ENCODE measurements around the gene UMAD1. TPM values are rescaled to one million over a fixed set of nuclear protein-coding genes. Genes with fewer than 3 reads are reported as not detected.

Gene UMAD1
- total RNA-seq, 1 donor from 2014 or later, result 21.6 TPM

DNA sequence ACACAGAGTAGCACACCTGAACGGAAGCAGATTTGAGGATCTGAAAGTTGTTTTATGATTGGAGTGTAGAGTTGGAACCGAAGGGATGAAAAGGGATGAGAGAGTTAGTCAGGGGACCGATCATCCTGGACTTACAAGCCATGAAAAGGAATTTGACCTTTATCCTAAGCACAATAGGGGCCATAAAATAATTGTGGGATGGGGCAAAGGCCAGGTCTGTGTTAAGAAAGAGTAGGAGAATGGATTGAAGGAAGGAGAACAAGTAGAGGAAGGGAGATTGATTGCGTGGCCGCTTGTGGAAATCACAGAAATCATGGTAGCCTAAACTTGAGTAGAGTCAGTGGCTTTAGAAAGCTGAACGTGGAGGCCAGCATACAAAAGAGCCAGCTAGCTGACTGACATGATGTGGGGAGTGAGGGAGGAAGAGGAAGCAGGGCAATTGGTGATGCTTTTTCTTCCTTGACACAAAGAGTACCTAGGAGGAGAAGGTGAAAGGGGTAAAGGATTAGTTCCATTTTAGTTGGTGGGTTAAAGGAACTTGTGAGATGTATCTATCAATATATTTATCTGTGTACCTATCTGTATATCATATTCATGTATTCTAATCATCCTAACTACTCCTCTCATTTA is 144.9 kb downstream of the UMAD1 start:
- no peaks in the 10 kb centered on the region for H3K4me1 ChIP-seq
- H3K36me3 ChIP-seq, result no peaks in the 10 kb centered on the region
- no peak overlapping the region for H3K4me3 ChIP-seq
- TF ChIP-seq, protein P1, sequence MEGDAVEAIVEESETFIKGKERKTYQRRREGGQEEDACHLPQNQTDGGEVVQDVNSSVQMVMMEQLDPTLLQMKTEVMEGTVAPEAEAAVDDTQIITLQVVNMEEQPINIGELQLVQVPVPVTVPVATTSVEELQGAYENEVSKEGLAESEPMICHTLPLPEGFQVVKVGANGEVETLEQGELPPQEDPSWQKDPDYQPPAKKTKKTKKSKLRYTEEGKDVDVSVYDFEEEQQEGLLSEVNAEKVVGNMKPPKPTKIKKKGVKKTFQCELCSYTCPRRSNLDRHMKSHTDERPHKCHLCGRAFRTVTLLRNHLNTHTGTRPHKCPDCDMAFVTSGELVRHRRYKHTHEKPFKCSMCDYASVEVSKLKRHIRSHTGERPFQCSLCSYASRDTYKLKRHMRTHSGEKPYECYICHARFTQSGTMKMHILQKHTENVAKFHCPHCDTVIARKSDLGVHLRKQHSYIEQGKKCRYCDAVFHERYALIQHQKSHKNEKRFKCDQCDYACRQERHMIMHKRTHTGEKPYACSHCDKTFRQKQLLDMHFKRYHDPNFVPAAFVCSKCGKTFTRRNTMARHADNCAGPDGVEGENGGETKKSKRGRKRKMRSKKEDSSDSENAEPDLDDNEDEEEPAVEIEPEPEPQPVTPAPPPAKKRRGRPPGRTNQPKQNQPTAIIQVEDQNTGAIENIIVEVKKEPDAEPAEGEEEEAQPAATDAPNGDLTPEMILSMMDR (IDR thresholded peaks at IDR 0.05), result no peak
- H3K27me3 ChIP-seq (ENCODE audit: low read depth), result no peaks in the 10 kb centered on the region
- no peak overlapping the region for H3K27ac ChIP-seq
- no peaks in the 10 kb centered on the region for H3K9me3 ChIP-seq
- ATAC-seq, result no peak
- no peak for DNase-seq
- intact Hi-C loops (cut with DNase I), result no loop called here

DNA sequence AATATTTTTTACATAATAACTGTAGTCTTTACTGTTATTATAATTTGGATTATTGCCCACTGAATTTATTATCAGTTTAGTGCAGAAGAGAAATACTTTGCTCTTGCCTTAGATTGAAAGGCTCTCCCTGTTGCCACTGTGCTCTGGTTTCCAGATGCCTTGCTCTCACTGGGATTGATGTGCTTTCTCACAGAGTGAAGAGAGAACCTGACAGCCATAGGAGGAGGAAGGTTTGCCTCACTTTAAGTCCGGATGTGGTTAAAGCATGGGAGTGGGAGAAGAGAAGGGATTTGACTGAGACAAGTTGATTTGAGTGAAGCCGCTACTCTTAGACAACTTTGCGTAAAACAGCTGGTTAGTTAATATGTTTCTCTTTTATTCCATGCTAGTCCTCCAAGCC is 146.0 kb downstream of the UMAD1 start:
- intact Hi-C loops (cut with DNase I), result no loop called here
- ATAC-seq, result no peak
- Histone ChIP-seq H3K36me3 (no peaks in the 10 kb centered on the region), H3K4me3 (no peak overlapping the region), H3K9me3 (no peaks in the 10 kb centered on the region), H3K4me1 (no peaks in the 10 kb centered on the region), H3K27me3 (ENCODE audit: low read depth) (no peaks in the 10 kb centered on the region), H3K27ac (no peak overlapping the region)
- no peak for DNase-seq
- TF ChIP-seq, protein P1 (IDR thresholded peaks at IDR 0.05), result no peak

DNA sequence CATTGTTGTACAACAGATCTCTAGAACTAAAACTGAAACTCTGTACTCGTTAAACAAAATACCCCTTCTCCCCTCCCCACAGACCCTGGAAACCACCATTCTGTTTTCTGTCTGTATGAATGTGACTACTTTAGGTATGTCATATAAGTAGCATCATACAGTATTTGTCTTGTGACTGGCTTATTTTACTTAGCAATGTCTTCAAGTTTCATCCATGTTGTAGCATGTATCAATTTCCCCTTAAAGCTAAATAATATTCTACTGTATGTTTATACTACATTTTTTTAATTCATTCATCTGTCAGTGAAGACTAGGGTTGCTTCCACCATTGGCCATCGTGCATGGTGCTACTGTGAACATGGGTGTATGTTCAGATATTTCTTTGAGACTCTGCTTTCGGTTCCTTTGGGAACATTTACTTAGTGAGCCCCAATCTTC is 149.0 kb downstream of the UMAD1 start:
- H3K9me3 ChIP-seq, result no peaks in the 10 kb centered on the region
- no peaks in the 10 kb centered on the region for H3K27me3 ChIP-seq (ENCODE audit: low read depth)
- H3K4me3 ChIP-seq, result no peak overlapping the region
- TF ChIP-seq, protein P1 (IDR thresholded peaks at IDR 0.05), result no peak
- ATAC-seq (no peak), DNase-seq (no peak)
- no peak overlapping the region for H3K27ac ChIP-seq
- no peaks in the 10 kb centered on the region for H3K4me1 ChIP-seq
- intact Hi-C loops (cut with DNase I), result no loop called here
- H3K36me3 ChIP-seq, result no peaks in the 10 kb centered on the region

DNA sequence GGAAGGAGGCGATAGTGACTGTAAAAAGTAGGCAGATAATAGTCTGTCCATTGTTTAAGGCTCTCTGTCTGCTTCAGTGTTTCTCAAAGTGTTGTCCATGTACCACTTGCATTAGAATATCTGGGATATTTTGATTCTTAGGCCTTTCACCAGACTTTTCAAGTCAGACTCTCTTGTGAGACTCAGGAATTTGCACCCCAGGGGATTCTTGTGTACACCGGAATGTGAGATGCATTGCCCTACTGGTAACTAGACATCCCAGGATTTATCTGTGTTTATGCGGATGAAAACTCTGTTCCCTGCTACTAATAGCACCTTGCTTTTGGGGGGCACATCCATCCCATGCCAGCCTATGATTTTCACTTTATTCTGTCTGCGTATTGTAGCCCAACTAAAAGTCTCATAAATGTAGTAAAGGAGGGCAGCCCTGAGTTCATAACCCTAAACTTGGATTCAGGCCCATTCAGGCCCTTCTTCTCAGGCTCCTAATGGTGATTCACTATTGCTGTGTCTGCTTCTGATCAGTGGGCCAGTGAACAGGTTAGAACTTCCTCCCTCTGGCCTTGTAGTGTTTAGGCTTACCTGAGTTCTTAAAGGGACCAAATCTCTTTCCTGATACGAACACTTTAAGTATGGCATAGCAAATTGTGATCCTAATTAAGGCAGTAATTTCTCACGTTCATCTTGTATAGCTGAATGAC is 149.6 kb downstream of the UMAD1 start:
- Histone ChIP-seq H3K9me3 (no peaks in the 10 kb centered on the region), H3K36me3 (no peaks in the 10 kb centered on the region), H3K4me1 (no peaks in the 10 kb centered on the region), H3K27me3 (ENCODE audit: low read depth) (no peaks in the 10 kb centered on the region), H3K27ac (no peak overlapping the region), H3K4me3 (no peak overlapping the region)
- ATAC-seq, result no peak
- no peak for DNase-seq
- intact Hi-C loops (cut with DNase I), result no loop called here
- TF ChIP-seq, protein P1 (IDR thresholded peaks at IDR 0.05), result no peak

DNA sequence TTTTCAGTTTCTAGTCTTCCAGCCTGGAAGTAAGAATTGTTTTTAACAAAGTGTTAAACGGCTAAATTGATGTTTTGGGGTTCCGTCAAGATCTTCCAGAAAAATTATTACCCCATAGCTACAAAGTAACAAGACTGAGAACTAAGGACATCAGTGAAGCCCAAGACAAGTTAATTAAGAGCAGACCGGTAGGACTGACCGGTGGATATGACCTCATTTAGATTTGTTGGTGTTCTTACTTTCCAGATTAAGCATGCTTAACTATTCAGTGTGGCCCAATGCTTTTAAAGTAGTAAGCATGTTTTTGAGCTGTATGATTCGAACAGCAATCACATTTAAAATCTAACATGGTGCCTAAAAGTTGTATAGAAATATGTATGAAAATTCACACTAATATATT is 151.0 kb downstream of the UMAD1 start:
- Histone ChIP-seq H3K4me1 (no peaks in the 10 kb centered on the region), H3K36me3 (no peaks in the 10 kb centered on the region), H3K27ac (no peak overlapping the region), H3K27me3 (ENCODE audit: low read depth) (no peaks in the 10 kb centered on the region), H3K9me3 (no peaks in the 10 kb centered on the region), H3K4me3 (no peak overlapping the region)
- intact Hi-C loops (cut with DNase I), result no loop called here
- TF ChIP-seq, protein P1 (IDR thresholded peaks at IDR 0.05), result no peak
- no peak for ATAC-seq
- DNase-seq, result no peak
